Sigmoid colon (tissue), 4 donors: Measurements from ENCODE around the gene STK39.

Experiments used
- CTCF ChIP-seq, 4 experiments: fragments of 450-650 bp in 3 of 4; fragments of 200-600 bp in 1 of 4; IDR thresholded peaks; one replicate each; pipeline ENCODE4 v1.5.1; 2016 to 2019; ENCODE audit warnings: antibody characterized with exemption in 4 of 4, mild to moderate bottlenecking in 3 of 4, moderate library complexity in 2 of 4
- POLR2A ChIP-seq, 2 donors: fragments of 450-650 bp; IDR thresholded peaks; one replicate each; pipeline ENCODE4 v1.6.1; 2016; ENCODE audit warnings: antibody characterized with exemption in 2 of 2, mild to moderate bottlenecking in 2 of 2, moderate library complexity in 2 of 2
- POLR2AphosphoS5 ChIP-seq, 4 donors: sonication (generic); formaldehyde crosslinking; IDR thresholded peaks; one replicate each; pipeline ENCODE4 v1.6.1; 2017; ENCODE audit warnings: antibody characterized with exemption in 4 of 4

DNA sequence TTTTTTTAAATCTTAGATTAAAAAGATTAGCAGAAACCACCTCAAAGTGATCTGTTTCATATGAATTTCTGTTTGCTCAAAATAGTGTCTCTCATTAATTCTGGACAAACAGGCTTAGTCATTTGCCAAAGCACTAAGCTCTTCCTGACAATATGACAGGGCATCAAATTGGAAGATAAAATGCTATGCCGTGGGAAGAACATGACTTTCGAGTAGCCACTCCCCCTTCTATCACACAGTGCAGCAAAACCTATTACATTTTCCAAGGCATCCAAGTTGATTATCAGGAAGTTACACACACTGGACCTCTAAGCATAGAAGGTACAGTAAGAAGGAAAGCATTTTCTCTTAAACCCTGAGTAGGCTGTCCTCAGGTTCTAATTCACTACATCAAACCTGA is 89.5 kb downstream of the STK39 start:
- TF ChIP-seq CTCF (IDR thresholded peaks at IDR 0.05) (no peak), POLR2AphosphoS5 (IDR thresholded peaks at IDR 0.05) (no peak), POLR2A (IDR thresholded peaks at IDR 0.05) (no peak)
